ENCODE measurements around the gene NGDN.

GRCh38 chr14:23457587-23458445 is 11.7 kb upstream of the NGDN start:
- no peak for TF ChIP-seq EZH2phosphoT487 (IDR thresholded peaks at IDR 0.05; ENCODE audit: low read depth, severe bottlenecking, unreplicated experiment)
- no peak for TF ChIP-seq CTCF (IDR thresholded peaks at IDR 0.05; ENCODE audit: poor library complexity)
- TF ChIP-seq EZH2 (IDR thresholded peaks at IDR 0.05; ENCODE audit: borderline replicate concordance): no peak
